HepG2 (cell line): Measurements from ENCODE around the gene CBLC.

ENCODE experiments used
- ARNT ChIP-seq: fragments of 450-650 bp; IDR thresholded peaks from 2 replicates; pipeline ENCODE4 v1.6.1; 2017
- CBFB ChIP-seq: sonication (generic); formaldehyde crosslinking; IDR thresholded peaks from 2 replicates; pipeline ENCODE4 v1.4.0; 2020; ENCODE audit warnings: missing genetic modification reagents
- SIX4 ChIP-seq: sonication (generic); formaldehyde crosslinking; IDR thresholded peaks from 2 replicates; pipeline ENCODE4 v1.4.0; 2020; ENCODE audit warnings: missing genetic modification reagents
- SOX13 ChIP-seq, 3 experiments: fragments of 450-650 bp in 1 of 3; sonication (generic) in 1 of 3; formaldehyde crosslinking in 1 of 3; IDR thresholded peaks in 2 of 3; conservative IDR thresholded peaks in 1 of 3; 2 replicates each; pipeline versions ENCODE4 v1.5.0 to v1.6.1; 2016 to 2020; ENCODE audit warnings: antibody characterized with exemption in 1 of 3, mild to moderate bottlenecking in 1 of 3, missing compliant biosample characterization in 1 of 3, missing genetic modification reagents in 1 of 3, moderate library complexity in 1 of 3
- XRCC5 ChIP-seq: fragments of 200-400 bp; formaldehyde crosslinking; optimal IDR thresholded peaks from 2 replicates; pipeline ENCODE3; 2017; ENCODE audit warnings: mild to moderate bottlenecking, low read length
- TF ChIP-seq, protein P1 (sequence below): sonication (generic); formaldehyde crosslinking; IDR thresholded peaks from 2 replicates; pipeline ENCODE4 v1.5.0; 2020; ENCODE audit warnings: mild to moderate bottlenecking, missing genetic modification reagents, moderate library complexity

DNA sequence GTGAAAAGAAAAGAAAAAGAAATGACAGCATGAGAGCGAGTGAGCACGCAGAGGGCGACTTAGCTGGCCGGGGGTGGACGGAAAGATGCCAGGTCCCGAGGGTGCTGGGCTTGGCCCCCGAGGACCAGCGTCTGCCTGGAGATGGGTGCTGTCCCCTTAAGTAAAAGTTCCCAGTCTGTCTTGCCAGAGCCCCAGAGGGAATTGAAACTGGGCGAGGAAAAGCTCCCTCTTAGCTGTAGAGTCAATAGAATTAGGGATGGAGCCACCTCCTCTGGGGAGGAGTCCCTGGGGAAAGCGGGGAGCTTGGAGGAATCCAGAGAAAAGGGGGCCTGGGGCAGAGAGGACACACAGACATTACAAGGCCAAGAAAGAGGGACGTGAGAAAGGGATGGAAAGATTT is 44.5 kb downstream of the CBLC start:
- TF ChIP-seq XRCC5 (no peak), SIX4 (no peak), SOX13 (IDR thresholded peaks at IDR 0.05) (no peak), SOX13 (CRISPR knock-in tag; conservative IDR thresholded peaks at IDR 0.05 in 1 of 2, IDR thresholded peaks at IDR 0.05 in 1 of 2) (no peak), CBFB (CRISPR knock-in tag) (no peak), ARNT (no peak)
- TF ChIP-seq, protein P1, sequence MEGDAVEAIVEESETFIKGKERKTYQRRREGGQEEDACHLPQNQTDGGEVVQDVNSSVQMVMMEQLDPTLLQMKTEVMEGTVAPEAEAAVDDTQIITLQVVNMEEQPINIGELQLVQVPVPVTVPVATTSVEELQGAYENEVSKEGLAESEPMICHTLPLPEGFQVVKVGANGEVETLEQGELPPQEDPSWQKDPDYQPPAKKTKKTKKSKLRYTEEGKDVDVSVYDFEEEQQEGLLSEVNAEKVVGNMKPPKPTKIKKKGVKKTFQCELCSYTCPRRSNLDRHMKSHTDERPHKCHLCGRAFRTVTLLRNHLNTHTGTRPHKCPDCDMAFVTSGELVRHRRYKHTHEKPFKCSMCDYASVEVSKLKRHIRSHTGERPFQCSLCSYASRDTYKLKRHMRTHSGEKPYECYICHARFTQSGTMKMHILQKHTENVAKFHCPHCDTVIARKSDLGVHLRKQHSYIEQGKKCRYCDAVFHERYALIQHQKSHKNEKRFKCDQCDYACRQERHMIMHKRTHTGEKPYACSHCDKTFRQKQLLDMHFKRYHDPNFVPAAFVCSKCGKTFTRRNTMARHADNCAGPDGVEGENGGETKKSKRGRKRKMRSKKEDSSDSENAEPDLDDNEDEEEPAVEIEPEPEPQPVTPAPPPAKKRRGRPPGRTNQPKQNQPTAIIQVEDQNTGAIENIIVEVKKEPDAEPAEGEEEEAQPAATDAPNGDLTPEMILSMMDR: no peak
